Vagina (tissue), 2 donors: ENCODE measurements around the gene ABHD12B.

Source experiments
- POLR2A ChIP-seq, 2 donors: fragments of 450-650 bp; IDR thresholded peaks; one replicate each; pipeline ENCODE4 v1.6.1; 2017; ENCODE audit warnings: antibody characterized with exemption in 2 of 2, mild to moderate bottlenecking in 2 of 2, moderate library complexity in 2 of 2
- POLR2AphosphoS5 ChIP-seq, 2 donors: sonication (generic); formaldehyde crosslinking; IDR thresholded peaks; one replicate each; pipeline ENCODE4 v1.9.0; 2017; ENCODE audit warnings: antibody characterized with exemption in 2 of 2, mild to moderate bottlenecking in 2 of 2, low read depth in 1 of 2; ENCODE audit not compliant: insufficient read depth in 1 of 2

GRCh38 chr14:50887476-50887875 is 15.6 kb downstream of the ABHD12B start:
- TF ChIP-seq POLR2A (IDR thresholded peaks at IDR 0.05): no peak
- no peak for TF ChIP-seq POLR2AphosphoS5 (IDR thresholded peaks at IDR 0.05; ENCODE audit: insufficient read depth in 1 of 2, low read depth in 1 of 2)
